ENCODE measurements around the gene GDF7. TPM values are rescaled to one million over a fixed set of nuclear protein-coding genes. Genes with fewer than 3 reads are reported as not detected.
A peak's percentile ranks its signal among the peaks of the same experiment; 100 is the strongest.

Gene GDF7
- total and polyA plus RNA-seq, 7 experiments from 2014 or later: 0.01 to 0.20 (median 0.05) TPM; not detected in 2

- CTCF ChIA-PET: interaction anchor here (1.1 to 4.2 kb wide), 11 partner anchors 12 to 318 kb away, joined by 3 to 48 read pairs (median 5); partner anchors contain the start of gene HS1BP3
Measured at GRCh38 chr2:20662308-20662937, 4.5 kb upstream of the GDF7 start.

GRCh38 chr2:20663196-20664070 lies 3.5 kb upstream of the GDF7 start:
- ATAC-seq (no peak), DNase-seq (no peak)
- no peak overlapping the region for H3K4me3 Mint-ChIP-seq
- ChIA-PET CTCF (interaction anchor here (0.6 to 4.0 kb wide), 5 partner anchors 12 to 321 kb away, joined by 3 to 37 read pairs (median 3); partner anchors contain the start of gene HS1BP3), POLR2A (no interaction called here)
- Histone ChIP-seq H3K27ac (ENCODE audit: low read depth, low read length) (no peak overlapping the region), H3K4me1 (ENCODE audit: control insufficient read depth in 2 of 2, insufficient read depth in 2 of 2, low read length in 2 of 2) (peaks cover 0 to 6% of the 10 kb centered on the region in 2 donors), H3K27me3 (ENCODE audit: control insufficient read depth in 2 of 2, insufficient read depth in 2 of 2, low read length in 2 of 2) (peaks cover 10 to 15% of the 10 kb centered on the region in 2 donors), H3K36me3 (ENCODE audit: control insufficient read depth in 2 of 3, insufficient read depth in 3 of 3, low read length in 3 of 3) (no peaks in the 10 kb centered on the region), H3K9me3 (ENCODE audit: control insufficient read depth in 2 of 3, low read length in 3 of 3) (no peaks in the 10 kb centered on the region), H3K4me3 (ENCODE audit: low read length) (no peak overlapping the region)
- peaks cover 63 to 83% (median 67%) of the 10 kb centered on the region in 5 donors for H3K27me3 Mint-ChIP-seq
- H3K9me3 Mint-ChIP-seq: peaks cover 0 to 1% (median 0%) of the 10 kb centered on the region in 11 donors
- peaks cover 6 to 23% (median 14%) of the 10 kb centered on the region in 7 donors for H3K4me1 Mint-ChIP-seq
- H3K27ac Mint-ChIP-seq: no peak overlapping the region
- intact Hi-C loops (cut with micrococcal nuclease): loop anchor here (5.0 to 10.0 kb wide), 2 partner anchors 651 to 654 kb away; no protein-coding TSS in a partner anchor
- no peaks in the 10 kb centered on the region for H3K36me3 Mint-ChIP-seq

More at GRCh38 chr2:20662308-20662937, 4.5 kb upstream of the GDF7 start:
- Histone ChIP-seq H3K27me3 (ENCODE audit: control insufficient read depth in 2 of 2, insufficient read depth in 2 of 2, low read length in 2 of 2) (peaks cover 5 to 7% of the 10 kb centered on the region in 2 donors), H3K27ac (ENCODE audit: low read depth, low read length) (no peak overlapping the region), H3K4me1 (ENCODE audit: control insufficient read depth in 2 of 2, insufficient read depth in 2 of 2, low read length in 2 of 2) (peaks cover 0 to 1% of the 10 kb centered on the region in 2 donors), H3K36me3 (ENCODE audit: control insufficient read depth in 2 of 3, insufficient read depth in 3 of 3, low read length in 3 of 3) (no peaks in the 10 kb centered on the region), H3K9me3 (ENCODE audit: control insufficient read depth in 2 of 3, low read length in 3 of 3) (no peaks in the 10 kb centered on the region), H3K4me3 (ENCODE audit: low read length) (no peak overlapping the region)
- POLR2A ChIA-PET: no interaction called here
- no peak overlapping the region for H3K27ac Mint-ChIP-seq
- peaks cover 2 to 17% (median 8%) of the 10 kb centered on the region in 7 donors for H3K4me1 Mint-ChIP-seq
- DNase-seq (no peak), ATAC-seq (no peak)
- H3K4me3 Mint-ChIP-seq: no peak overlapping the region
- no peaks in the 10 kb centered on the region for H3K36me3 Mint-ChIP-seq
- H3K9me3 Mint-ChIP-seq: no peaks in the 10 kb centered on the region
- intact Hi-C loops (cut with micrococcal nuclease): loop anchor here (5.0 to 10.0 kb wide), 2 partner anchors 652 to 655 kb away; no protein-coding TSS in a partner anchor
- peaks cover 54 to 78% (median 61%) of the 10 kb centered on the region in 5 donors for H3K27me3 Mint-ChIP-seq

- Mint-ChIP-seq H3K27ac (no peak overlapping the region), H3K36me3 (no peaks in the 10 kb centered on the region), H3K4me3 (peak overlapping the region in 2 of 10 donors; percentile 86 to 91), H3K4me1 (peaks cover 6 to 23% (median 14%) of the 10 kb centered on the region in 7 donors), H3K27me3 (peaks cover 59 to 86% (median 66%) of the 10 kb centered on the region in 5 donors), H3K9me3 (peaks cover 0 to 1% (median 0%) of the 10 kb centered on the region in 11 donors)
- intact Hi-C loops (cut with micrococcal nuclease): loop anchor here (5.0 to 10.0 kb wide), 2 partner anchors 651 to 653 kb away; no protein-coding TSS in a partner anchor
- no peak overlapping the region for H3K4me3 ChIP-seq (ENCODE audit: low read length)
- ChIA-PET POLR2A (no interaction called here), CTCF (interaction anchor here (0.7 to 2.1 kb wide), 3 partner anchors 9 to 301 kb away, joined by 4 to 6 read pairs (median 5); partner anchors contain the start of gene HS1BP3)
- no peaks in the 10 kb centered on the region for H3K9me3 ChIP-seq (ENCODE audit: control insufficient read depth in 2 of 3, low read length in 3 of 3)
- no peak for ATAC-seq
- H3K27me3 ChIP-seq (ENCODE audit: control insufficient read depth in 2 of 2, insufficient read depth in 2 of 2, low read length in 2 of 2): peaks cover 10 to 20% of the 10 kb centered on the region in 2 donors
- no peak overlapping the region for H3K27ac ChIP-seq (ENCODE audit: low read depth, low read length)
- H3K4me1 ChIP-seq (ENCODE audit: control insufficient read depth in 2 of 2, insufficient read depth in 2 of 2, low read length in 2 of 2): peaks cover 0 to 6% of the 10 kb centered on the region in 2 donors
- no peak for DNase-seq
- no peaks in the 10 kb centered on the region for H3K36me3 ChIP-seq (ENCODE audit: control insufficient read depth in 2 of 3, insufficient read depth in 3 of 3, low read length in 3 of 3)
Measured at GRCh38 chr2:20664071-20664390, 2.9 kb upstream of the GDF7 start.

- Mint-ChIP-seq H3K4me1 (peaks cover 6 to 26% (median 14%) of the 10 kb centered on the region in 7 donors), H3K36me3 (no peaks in the 10 kb centered on the region), H3K27me3 (peaks cover 53 to 87% (median 66%) of the 10 kb centered on the region in 5 donors), H3K9me3 (peaks cover 0 to 1% (median 0%) of the 10 kb centered on the region in 11 donors), H3K4me3 (peak overlapping the region in 9 of 10 donors; percentile 30 to 91 (median 81)), H3K27ac (no peak overlapping the region)
- no peak for DNase-seq
- Histone ChIP-seq H3K27me3 (ENCODE audit: control insufficient read depth in 2 of 2, insufficient read depth in 2 of 2, low read length in 2 of 2) (peaks cover 10 to 20% of the 10 kb centered on the region in 2 donors), H3K4me3 (ENCODE audit: low read length) (no peak overlapping the region), H3K4me1 (ENCODE audit: control insufficient read depth in 2 of 2, insufficient read depth in 2 of 2, low read length in 2 of 2) (peaks cover 0 to 6% of the 10 kb centered on the region in 2 donors), H3K36me3 (ENCODE audit: control insufficient read depth in 2 of 3, insufficient read depth in 3 of 3, low read length in 3 of 3) (no peaks in the 10 kb centered on the region), H3K9me3 (ENCODE audit: control insufficient read depth in 2 of 3, low read length in 3 of 3) (no peaks in the 10 kb centered on the region), H3K27ac (ENCODE audit: low read depth, low read length) (no peak overlapping the region)
- CTCF ChIA-PET: interaction anchor here (0.7 to 2.1 kb wide), 3 partner anchors 9 to 300 kb away, joined by 4 to 6 read pairs (median 5); partner anchors contain the start of gene HS1BP3
- no peak for ATAC-seq
- intact Hi-C loops (cut with micrococcal nuclease): loop anchor here (5.0 to 10.0 kb wide), 3 partner anchors 158 to 653 kb away; partner anchors contain the start of gene LDAH (in 1 of the 2)
- POLR2A ChIA-PET: no interaction called here
Measured at GRCh38 chr2:20664431-20665242, 2.3 kb upstream of the GDF7 start.

- Mint-ChIP-seq H3K9me3 (peaks cover 0 to 1% (median 0%) of the 10 kb centered on the region in 11 donors), H3K36me3 (no peaks in the 10 kb centered on the region), H3K27me3 (peaks cover 52 to 85% (median 67%) of the 10 kb centered on the region in 5 donors), H3K4me1 (peaks cover 6 to 30% (median 14%) of the 10 kb centered on the region in 7 donors), H3K27ac (no peak overlapping the region), H3K4me3 (peak overlapping the region; percentile 45 to 91 (median 82))
- POLR2A ChIA-PET: no interaction called here
- Histone ChIP-seq H3K9me3 (ENCODE audit: control insufficient read depth in 2 of 3, low read length in 3 of 3) (no peaks in the 10 kb centered on the region), H3K4me1 (ENCODE audit: control insufficient read depth in 2 of 2, insufficient read depth in 2 of 2, low read length in 2 of 2) (peaks cover 0 to 6% of the 10 kb centered on the region in 2 donors), H3K27me3 (ENCODE audit: control insufficient read depth in 2 of 2, insufficient read depth in 2 of 2, low read length in 2 of 2) (peaks cover 10 to 20% of the 10 kb centered on the region in 2 donors), H3K36me3 (ENCODE audit: control insufficient read depth in 2 of 3, insufficient read depth in 3 of 3, low read length in 3 of 3) (no peaks in the 10 kb centered on the region), H3K27ac (ENCODE audit: low read depth, low read length) (no peak overlapping the region), H3K4me3 (ENCODE audit: low read length) (no peak overlapping the region)
- DNase-seq (no peak), ATAC-seq (no peak)
- intact Hi-C loops (cut with micrococcal nuclease): loop anchor here (2.0 to 10.0 kb wide), 3 partner anchors 15 to 649 kb away; partner anchors contain the start of genes HS1BP3 (in 1 of the 2) and LDAH (in 1 of the 2)
- CTCF ChIA-PET: no interaction called here
Measured at GRCh38 chr2:20665243-20666004, 1.5 kb upstream of the GDF7 start.
